Dendritic cell treated with granulocyte-macrophage colony-stimulating factor and Interleukin-4, amounts not matched to agents 40 ng/mL and 50 ng/mL, for 4 days (primary cell): ENCODE data around the gene METAP1D.

Source experiments
- H3K27ac Mint-ChIP-seq: one replicate; pipeline ENCODE4 v1.8.0; 2022; ENCODE audit warnings: mild to moderate bottlenecking, mixed read lengths
- H3K27me3 Mint-ChIP-seq: one replicate; pipeline ENCODE4 v1.8.0; 2022; ENCODE audit warnings: mild to moderate bottlenecking, mixed read lengths
- H3K36me3 Mint-ChIP-seq: one replicate; pipeline ENCODE4 v1.8.0; 2022; ENCODE audit warnings: low read depth, mixed read lengths
- H3K4me1 Mint-ChIP-seq: one replicate; pipeline ENCODE4 v1.8.0; 2022; ENCODE audit warnings: low read depth, mixed read lengths
- H3K4me3 Mint-ChIP-seq: one replicate; pipeline ENCODE4 v1.8.0; 2022; ENCODE audit warnings: mild to moderate bottlenecking, moderate library complexity, mixed read lengths
- H3K9me3 Mint-ChIP-seq: one replicate; pipeline ENCODE4 v1.8.0; 2022; ENCODE audit warnings: mixed read lengths
- intact Hi-C: fragments of 100-400 bp; cut with micrococcal nuclease; formaldehyde crosslinking; loops from one replicate; pipeline ENCODE4 v1.15.0; 2022

METAP1D gene

GRCh38 chr2:171999604-172000469, at the start of gene METAP1D:
Gene METAP1D, plus strand, starts transcription at chr2:171999953. Its CDS starts 17 bp downstream, at chr2:171999970.
- Mint-ChIP-seq H3K36me3 (peaks cover 7% of the 10 kb centered on the region), H3K9me3 (no peaks in the 10 kb centered on the region)
- intact Hi-C loops, result loop anchor here (10.0 kb wide), 1 partner anchor 105 kb away; the partner anchor contains the start of gene DLX2

GRCh38 chr2:171952276-171952675, 47.5 kb upstream of the METAP1D start:
- intact Hi-C loops, result no loop called here

More at GRCh38 chr2:171999604-172000469, at the start of gene METAP1D:
- Mint-ChIP-seq H3K27me3 (peaks cover 12% of the 10 kb centered on the region), H3K27ac (peak within 1 kb of the TSS; percentile 89), H3K4me3 (peak within 1 kb of the TSS; percentile 92), H3K4me1 (peaks cover 10% of the 10 kb centered on the region)

GRCh38 chr2:171952748-171953147, 47.0 kb upstream of the METAP1D start:
- Mint-ChIP-seq H3K27ac (no peak overlapping the region), H3K9me3 (no peaks in the 10 kb centered on the region), H3K4me1 (peaks cover 32% of the 10 kb centered on the region), H3K36me3 (peaks cover 15% of the 10 kb centered on the region), H3K4me3 (no peak overlapping the region), H3K27me3 (no peaks in the 10 kb centered on the region)
- intact Hi-C loops, result no loop called here

More at GRCh38 chr2:171952276-171952675, 47.5 kb upstream of the METAP1D start:
- Mint-ChIP-seq H3K4me3 (no peak overlapping the region), H3K27ac (no peak overlapping the region), H3K9me3 (no peaks in the 10 kb centered on the region), H3K4me1 (peaks cover 28% of the 10 kb centered on the region), H3K27me3 (no peaks in the 10 kb centered on the region), H3K36me3 (peaks cover 15% of the 10 kb centered on the region)

GRCh38 chr2:171956135-171956825, 43.5 kb upstream of the METAP1D start:
- peak overlapping the region; percentile 89 for H3K27ac Mint-ChIP-seq
- peaks cover 12% of the 10 kb centered on the region for H3K36me3 Mint-ChIP-seq
- intact Hi-C loops, result loop anchor here (1.0 to 5.0 kb wide), 3 partner anchors 34 to 147 kb away; partner anchors contain the start of genes DLX2 and HAT1
- H3K4me3 Mint-ChIP-seq, result peak overlapping the region; percentile 58
- H3K9me3 Mint-ChIP-seq, result no peaks in the 10 kb centered on the region
- peaks cover 54% of the 10 kb centered on the region for H3K4me1 Mint-ChIP-seq
- no peaks in the 10 kb centered on the region for H3K27me3 Mint-ChIP-seq

- H3K9me3 Mint-ChIP-seq, result no peaks in the 10 kb centered on the region
- intact Hi-C loops, result loop anchor here (2.0 to 5.0 kb wide), 2 partner anchors 125 to 146 kb away; partner anchors contain the start of gene DLX2
- no peaks in the 10 kb centered on the region for H3K27me3 Mint-ChIP-seq
- H3K27ac Mint-ChIP-seq, result peak overlapping the region; percentile 89
- peaks cover 54% of the 10 kb centered on the region for H3K4me1 Mint-ChIP-seq
- no peak overlapping the region for H3K4me3 Mint-ChIP-seq
- peaks cover 12% of the 10 kb centered on the region for H3K36me3 Mint-ChIP-seq
These were observed 42.7 kb upstream of the METAP1D start for GRCh38 chr2:171957061-171957460.

- Mint-ChIP-seq H3K4me3 (no peak overlapping the region), H3K9me3 (no peaks in the 10 kb centered on the region), H3K27ac (peak overlapping the region; percentile 67), H3K27me3 (no peaks in the 10 kb centered on the region), H3K4me1 (peaks cover 54% of the 10 kb centered on the region), H3K36me3 (peaks cover 12% of the 10 kb centered on the region)
- intact Hi-C loops, result loop anchor here (5.0 kb wide), 1 partner anchor 124 kb away; no protein-coding TSS in a partner anchor
These were observed 41.3 kb upstream of the METAP1D start for GRCh38 chr2:171958475-171958874.

- no peaks in the 10 kb centered on the region for H3K27me3 Mint-ChIP-seq
- H3K36me3 Mint-ChIP-seq, result peaks cover 9% of the 10 kb centered on the region
- peak overlapping the region; percentile 5 for H3K27ac Mint-ChIP-seq
- intact Hi-C loops, result loop anchor here (5.0 kb wide), 1 partner anchor 122 kb away; no protein-coding TSS in a partner anchor
- H3K9me3 Mint-ChIP-seq, result no peaks in the 10 kb centered on the region
- peaks cover 43% of the 10 kb centered on the region for H3K4me1 Mint-ChIP-seq
- H3K4me3 Mint-ChIP-seq, result no peak overlapping the region
These were observed 39.8 kb upstream of the METAP1D start for GRCh38 chr2:171959998-171960397.

- Mint-ChIP-seq H3K9me3 (no peaks in the 10 kb centered on the region), H3K27me3 (no peaks in the 10 kb centered on the region), H3K4me3 (no peak overlapping the region), H3K27ac (peak overlapping the region; percentile 34), H3K4me1 (peaks cover 39% of the 10 kb centered on the region), H3K36me3 (peaks cover 8% of the 10 kb centered on the region)
- intact Hi-C loops, result no loop called here
These were observed 39.2 kb upstream of the METAP1D start for GRCh38 chr2:171960570-171960969.

GRCh38 chr2:171963198-171963597, 36.6 kb upstream of the METAP1D start:
- no peaks in the 10 kb centered on the region for H3K9me3 Mint-ChIP-seq
- H3K27me3 Mint-ChIP-seq, result no peaks in the 10 kb centered on the region
- H3K4me3 Mint-ChIP-seq, result no peak overlapping the region
- intact Hi-C loops, result no loop called here
- H3K4me1 Mint-ChIP-seq, result peaks cover 21% of the 10 kb centered on the region
- H3K27ac Mint-ChIP-seq, result no peak overlapping the region
- peaks cover 24% of the 10 kb centered on the region for H3K36me3 Mint-ChIP-seq

- Mint-ChIP-seq H3K27ac (no peak overlapping the region), H3K4me3 (no peak overlapping the region), H3K36me3 (peaks cover 31% of the 10 kb centered on the region), H3K9me3 (no peaks in the 10 kb centered on the region), H3K27me3 (no peaks in the 10 kb centered on the region), H3K4me1 (peaks cover 16% of the 10 kb centered on the region)
- intact Hi-C loops, result no loop called here
These were observed 35.4 kb upstream of the METAP1D start for GRCh38 chr2:171964308-171964707.

GRCh38 chr2:171965238-171965637, 34.5 kb upstream of the METAP1D start:
- Mint-ChIP-seq H3K27ac (no peak overlapping the region), H3K4me1 (peaks cover 7% of the 10 kb centered on the region), H3K4me3 (no peak overlapping the region), H3K27me3 (no peaks in the 10 kb centered on the region), H3K9me3 (no peaks in the 10 kb centered on the region), H3K36me3 (peaks cover 37% of the 10 kb centered on the region)
- intact Hi-C loops, result no loop called here

GRCh38 chr2:171965661-171966060, 34.1 kb upstream of the METAP1D start:
- Mint-ChIP-seq H3K4me1 (peaks cover 6% of the 10 kb centered on the region), H3K27ac (no peak overlapping the region)

GRCh38 chr2:171966235-171966634, 33.5 kb upstream of the METAP1D start:
- intact Hi-C loops, result no loop called here
- H3K4me1 Mint-ChIP-seq, result peaks cover under 1% of the 10 kb centered on the region
- H3K27me3 Mint-ChIP-seq, result no peaks in the 10 kb centered on the region
- no peak overlapping the region for H3K4me3 Mint-ChIP-seq
- H3K27ac Mint-ChIP-seq, result no peak overlapping the region
- H3K9me3 Mint-ChIP-seq, result no peaks in the 10 kb centered on the region
- H3K36me3 Mint-ChIP-seq, result peaks cover 42% of the 10 kb centered on the region

More at GRCh38 chr2:171965661-171966060, 34.1 kb upstream of the METAP1D start:
- Mint-ChIP-seq H3K9me3 (no peaks in the 10 kb centered on the region), H3K4me3 (no peak overlapping the region), H3K36me3 (peaks cover 40% of the 10 kb centered on the region), H3K27me3 (no peaks in the 10 kb centered on the region)
- intact Hi-C loops, result no loop called here

GRCh38 chr2:171966688-171967087, 33.1 kb upstream of the METAP1D start:
- intact Hi-C loops, result no loop called here
- no peaks in the 10 kb centered on the region for H3K4me1 Mint-ChIP-seq
- H3K27me3 Mint-ChIP-seq, result no peaks in the 10 kb centered on the region
- no peak overlapping the region for H3K4me3 Mint-ChIP-seq
- no peak overlapping the region for H3K27ac Mint-ChIP-seq
- H3K36me3 Mint-ChIP-seq, result peaks cover 46% of the 10 kb centered on the region
- H3K9me3 Mint-ChIP-seq, result no peaks in the 10 kb centered on the region
